Lung (tissue), 12 donors: Measurements from ENCODE around the gene NCOA5. TPM values are rescaled to one million over a fixed set of nuclear protein-coding genes. Genes with fewer than 3 reads are reported as not detected.

Experiments used
- ATAC-seq: fragments of 200-7000 bp; cut with Tn5 transposase; one replicate; pipeline ENCODE4 v1.9.1; 2020; ENCODE audit warnings: moderate number of reproducible peaks; ENCODE audit not compliant: insufficient read depth, low FRiP score
- DNase-seq, 3 donors: peaks; one replicate each; pipeline ENCODE4 v3.0.0-alpha.2; 2013 to 2017
- H3K27ac ChIP-seq, 2 donors: one replicate each; pipeline ENCODE4 v1.5.1; 2013; ENCODE audit warnings: mild to moderate bottlenecking in 2 of 2, moderate library complexity in 2 of 2, control low read depth in 1 of 2, inconsistent platforms in 1 of 2, low read depth in 1 of 2, low read length in 1 of 2
- H3K27me3 ChIP-seq, 3 donors: one replicate each; pipeline ENCODE4 v1.5.1; 2013; ENCODE audit warnings: low read length in 2 of 3; ENCODE audit not compliant: control insufficient read depth in 3 of 3, insufficient read depth in 3 of 3
- H3K36me3 ChIP-seq, 4 donors: one replicate each; pipeline ENCODE4 v1.5.1; 2013; ENCODE audit warnings: low read length in 4 of 4, mild to moderate bottlenecking in 1 of 4, moderate library complexity in 1 of 4; ENCODE audit not compliant: control insufficient read depth in 4 of 4, insufficient read depth in 4 of 4
- H3K4me1 ChIP-seq, 5 donors: one replicate each; pipeline ENCODE4 v1.5.1; 2013; ENCODE audit warnings: low read length in 5 of 5, mild to moderate bottlenecking in 2 of 5, moderate library complexity in 1 of 5; ENCODE audit not compliant: control insufficient read depth in 5 of 5, insufficient read depth in 5 of 5
- H3K4me3 ChIP-seq: one replicate; pipeline ENCODE4 v1.5.1; 2013; ENCODE audit warnings: mild to moderate bottlenecking, control low read depth, moderate library complexity
- H3K9ac ChIP-seq, 2 donors: one replicate each; pipeline ENCODE4 v1.5.1; 2013; ENCODE audit warnings: low read length in 2 of 2, control low read depth in 1 of 2; ENCODE audit not compliant: insufficient read depth in 1 of 2
- H3K9me3 ChIP-seq, 4 donors: one replicate each; pipeline ENCODE4 v1.5.1; 2013; ENCODE audit warnings: low read length in 3 of 4, mild to moderate bottlenecking in 1 of 4, moderate library complexity in 1 of 4; ENCODE audit not compliant: control insufficient read depth in 4 of 4, insufficient read depth in 3 of 4
- WGBS, 2 donors: extraction: QIAGEN DNeasy Blood & Tissue Kit; methylation state at CpG; one replicate each; pipeline ENCODE4 v1.1.7; 2013; 5-methylcytosine and 5-hydroxymethylcytosine counted together
- polyA plus RNA-seq, 2 donors: library from polyadenylated mRNA; stranded (reverse); fragments of 200-250 nt; gene quantifications; one replicate each; pipeline ENCODE4 v1.2.1, GENCODE V29; 2013
- total RNA-seq, 2 donors: library from RNA; depleted of rRNA in 1 of 2; stranded (reverse); fragments of >200 nt in 1 of 2; gene quantifications; one replicate each; pipeline ENCODE4 v1.2.1, GENCODE V29; 2014 to 2021
- TF ChIP-seq, protein P1 (sequence below): IDR thresholded peaks from 2 replicates; pipeline ENCODE4 v1.5.1; 2012; ENCODE audit warnings: mild to moderate bottlenecking; ENCODE audit errors: control extremely low read depth, extremely low read depth
- donor health status: control.
- donor health status: control.
- donor health status: Bipolar disorder and iron deficiency.
- donor health status: healthy.
- donor health status: DM: yes; HTN: yes; CAD: no.

NCOA5 gene
- total and polyA plus RNA-seq, 4 donors, result 11.1 to 24.2 (median 15.1) TPM

- Histone ChIP-seq H3K27me3 (peaks cover 0 to 16% (median 6%) of the 10 kb centered on the region in 3 donors), H3K27ac (no peak overlapping the region), H3K9ac (no peak overlapping the region), H3K4me1 (peaks cover 0 to 2% (median 0%) of the 10 kb centered on the region in 5 donors), H3K36me3 (no peaks in the 10 kb centered on the region), H3K4me3 (no peak overlapping the region), H3K9me3 (no peaks in the 10 kb centered on the region)
- 43 to 58% methylated on average over 12 of the region's 12 CpGs for WGBS, 2 donors
- no peak for DNase-seq
- TF ChIP-seq, protein P1, sequence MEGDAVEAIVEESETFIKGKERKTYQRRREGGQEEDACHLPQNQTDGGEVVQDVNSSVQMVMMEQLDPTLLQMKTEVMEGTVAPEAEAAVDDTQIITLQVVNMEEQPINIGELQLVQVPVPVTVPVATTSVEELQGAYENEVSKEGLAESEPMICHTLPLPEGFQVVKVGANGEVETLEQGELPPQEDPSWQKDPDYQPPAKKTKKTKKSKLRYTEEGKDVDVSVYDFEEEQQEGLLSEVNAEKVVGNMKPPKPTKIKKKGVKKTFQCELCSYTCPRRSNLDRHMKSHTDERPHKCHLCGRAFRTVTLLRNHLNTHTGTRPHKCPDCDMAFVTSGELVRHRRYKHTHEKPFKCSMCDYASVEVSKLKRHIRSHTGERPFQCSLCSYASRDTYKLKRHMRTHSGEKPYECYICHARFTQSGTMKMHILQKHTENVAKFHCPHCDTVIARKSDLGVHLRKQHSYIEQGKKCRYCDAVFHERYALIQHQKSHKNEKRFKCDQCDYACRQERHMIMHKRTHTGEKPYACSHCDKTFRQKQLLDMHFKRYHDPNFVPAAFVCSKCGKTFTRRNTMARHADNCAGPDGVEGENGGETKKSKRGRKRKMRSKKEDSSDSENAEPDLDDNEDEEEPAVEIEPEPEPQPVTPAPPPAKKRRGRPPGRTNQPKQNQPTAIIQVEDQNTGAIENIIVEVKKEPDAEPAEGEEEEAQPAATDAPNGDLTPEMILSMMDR, result no peak
- no peak for ATAC-seq
Measured at GRCh38 chr20:46135856-46136633, 46.3 kb upstream of the NCOA5 start.

DNA sequence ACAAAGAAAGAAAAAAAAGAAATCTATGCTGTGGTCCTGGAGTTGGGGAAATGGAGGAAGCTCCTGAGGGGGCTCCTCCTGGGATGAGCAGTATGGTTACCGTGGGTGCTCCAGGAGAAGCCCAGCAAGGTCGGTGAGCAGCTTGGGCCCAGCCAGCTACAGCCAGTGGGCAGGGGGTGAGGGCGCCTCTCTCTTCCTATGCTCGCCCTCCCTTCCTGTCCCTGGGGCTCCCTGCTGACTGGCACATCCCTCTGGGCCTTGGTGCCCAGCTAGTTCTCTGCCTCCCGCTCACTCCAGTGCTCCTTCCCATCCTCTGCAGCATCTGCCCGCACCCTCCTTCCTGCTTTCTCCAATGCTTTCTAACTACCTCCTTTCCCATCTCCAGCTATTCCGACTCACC is 45.0 kb upstream of the NCOA5 start:
- H3K4me1 ChIP-seq, result peaks cover 0 to 6% (median 0%) of the 10 kb centered on the region in 5 donors
- TF ChIP-seq, protein P1, result no peak
- H3K27me3 ChIP-seq, result peaks cover 0 to 18% (median 6%) of the 10 kb centered on the region in 3 donors
- H3K4me3 ChIP-seq, result no peak overlapping the region
- H3K36me3 ChIP-seq, result no peaks in the 10 kb centered on the region
- H3K9me3 ChIP-seq, result no peaks in the 10 kb centered on the region
- H3K27ac ChIP-seq, result no peak overlapping the region
- H3K9ac ChIP-seq, result no peak overlapping the region
- 76 to 93% methylated on average over 5 to 7 of the region's 7 CpGs for WGBS, 2 donors
- DNase-seq, result no peak
- no peak for ATAC-seq

DNA sequence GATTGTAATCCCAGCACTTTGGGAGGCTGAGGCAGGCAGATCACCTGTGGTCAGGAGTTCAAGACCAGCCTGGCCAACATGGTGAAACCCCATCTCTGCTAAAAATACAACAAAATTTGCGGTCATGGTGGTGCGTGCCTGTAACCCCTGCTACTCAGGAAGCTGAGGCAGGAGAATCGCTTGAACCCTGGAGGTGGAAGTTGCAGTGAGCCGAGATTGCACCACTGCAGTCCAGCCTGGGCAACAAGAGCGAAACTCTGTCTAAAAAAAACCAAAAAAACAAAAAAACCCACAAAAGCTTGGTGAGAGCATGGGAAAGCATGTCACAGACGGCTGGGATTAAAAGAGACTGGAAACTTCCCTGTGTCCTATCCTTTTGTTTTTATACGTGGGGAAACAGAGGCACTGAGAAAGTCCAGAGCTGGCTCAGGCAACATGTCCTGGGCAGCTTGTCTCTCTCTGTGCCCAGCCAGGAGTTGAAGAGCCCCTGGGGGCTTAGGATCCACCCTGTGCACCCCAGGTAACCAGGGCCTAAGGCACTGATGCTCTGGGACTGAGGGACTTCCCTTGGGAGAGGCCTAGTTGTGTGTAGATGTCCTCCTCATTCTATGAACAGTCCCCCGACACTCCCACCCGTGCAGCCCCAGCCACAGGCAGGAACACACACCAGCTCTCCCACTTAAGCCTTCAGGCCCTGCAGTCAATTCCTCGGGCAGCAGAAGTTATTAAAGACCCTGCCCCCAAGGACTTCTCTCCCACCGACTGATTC is 44.3 kb upstream of the NCOA5 start:
- Histone ChIP-seq H3K27me3 (peaks cover 0 to 20% (median 6%) of the 10 kb centered on the region in 3 donors), H3K36me3 (no peaks in the 10 kb centered on the region), H3K27ac (no peak overlapping the region), H3K9me3 (no peaks in the 10 kb centered on the region), H3K4me1 (peaks cover 0 to 6% (median 0%) of the 10 kb centered on the region in 5 donors), H3K9ac (no peak overlapping the region), H3K4me3 (no peak overlapping the region)
- ATAC-seq (no peak), DNase-seq (no peak)
- TF ChIP-seq, protein P1, result no peak
- WGBS, 2 donors, result 76 to 79% methylated on average over 11 of the region's 11 CpGs
